Measurements from ENCODE around the gene AQP9.
A peak's percentile ranks its signal among the peaks of the same experiment; 100 is the strongest.

The AQP9 gene

DNA sequence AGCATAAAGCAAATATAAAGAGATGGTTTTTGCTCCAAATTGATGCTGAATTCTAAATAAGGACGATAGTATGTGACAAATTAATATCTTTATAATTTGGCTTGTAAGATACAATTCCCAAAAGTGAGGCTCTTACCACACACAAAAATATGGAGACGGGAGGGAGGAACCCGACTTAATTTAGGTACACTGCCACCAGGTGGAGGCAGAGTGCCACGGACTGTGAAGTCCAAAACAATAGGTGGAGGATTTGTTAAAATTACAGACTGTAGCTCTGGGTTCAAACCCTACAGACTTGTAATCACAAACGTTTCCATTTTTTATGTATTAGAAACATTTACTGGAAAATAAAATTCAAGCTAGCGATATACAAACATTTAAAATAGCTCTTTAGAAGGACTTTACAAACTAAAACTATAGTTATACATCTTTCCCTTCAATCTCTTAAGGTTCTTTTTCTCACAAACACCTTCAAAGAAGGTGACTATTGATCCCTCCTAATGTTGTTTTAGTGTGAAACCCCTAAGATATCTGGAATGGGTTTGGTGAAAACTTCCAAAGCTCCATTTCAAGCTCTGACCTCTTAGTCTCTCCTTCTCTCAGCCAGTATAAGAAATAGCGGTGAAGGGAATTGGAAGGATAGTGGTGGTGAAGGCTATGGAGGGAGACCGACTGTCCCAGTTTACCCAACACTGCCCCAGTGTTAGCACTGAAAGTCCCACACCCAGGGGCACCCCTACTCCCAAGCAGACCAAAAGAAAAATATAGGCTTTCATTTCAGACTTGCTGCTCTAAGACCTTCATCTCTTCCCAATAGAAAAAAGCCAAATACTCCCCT is 89.7 kb downstream of the AQP9 start:
- peak; percentile 36 for DNase-seq (ENCODE audit: low read depth)

- no peak for DNase-seq (ENCODE audit: low read depth)
These were observed 90.5 kb downstream of the AQP9 start for GRCh38 chr15:58228718-58229117.

GRCh38 chr15:58229297-58229768 is 91.2 kb downstream of the AQP9 start:
- DNase-seq (ENCODE audit: low read depth), result no peak

- DNase-seq (ENCODE audit: low read depth), result no peak
These were observed 94.3 kb downstream of the AQP9 start for GRCh38 chr15:58232281-58233065.

DNA sequence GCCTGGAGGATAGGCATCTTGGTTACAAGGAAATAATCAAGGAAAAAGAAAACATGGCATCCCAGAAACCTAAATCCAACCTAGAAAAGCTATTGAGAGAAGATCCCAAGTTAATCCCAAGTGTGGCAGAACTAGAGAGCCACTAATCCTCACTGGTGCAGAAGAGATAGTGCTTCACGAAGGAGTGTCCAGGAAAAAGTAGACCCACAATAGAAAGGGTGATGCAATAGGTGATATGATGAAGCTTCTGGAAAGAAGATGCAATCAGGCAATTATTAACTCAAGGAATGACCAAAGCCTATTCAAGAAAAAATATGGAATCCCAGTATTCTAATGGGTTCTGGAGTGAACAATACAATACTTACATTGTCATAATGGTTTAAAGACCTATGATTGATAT is 95.2 kb downstream of the AQP9 start:
- no peak for DNase-seq (ENCODE audit: low read depth)
